Activated CD8-positive, alpha-beta memory T cell treated with anti-CD3 and anti-CD28 coated beads, Interleukin-2, amount 50 U/mL, for 4 hours (primary cell): Measurements from ENCODE around the gene POMT2.

ENCODE experiments used
- DNase-seq: peaks from one replicate; pipeline ENCODE4 v3.0.0-alpha.2; 2020

POMT2 gene

GRCh38 chr14:77264466-77265186 is 56.1 kb downstream of the POMT2 start:
- no peak for DNase-seq

- no peak for DNase-seq
These were observed 60.1 kb downstream of the POMT2 start for GRCh38 chr14:77260631-77261030.

GRCh38 chr14:77260199-77260598 is 60.5 kb downstream of the POMT2 start:
- DNase-seq = no peak

- DNase-seq = no peak
These were observed 61.5 kb downstream of the POMT2 start for GRCh38 chr14:77259025-77259715.

- DNase-seq = no peak
These were observed 62.1 kb downstream of the POMT2 start for GRCh38 chr14:77258566-77258965.

GRCh38 chr14:77257700-77258099 is 63.0 kb downstream of the POMT2 start:
- no peak for DNase-seq

GRCh38 chr14:77256694-77257093 is 64.0 kb downstream of the POMT2 start:
- no peak for DNase-seq

GRCh38 chr14:77253333-77254190 is 67.1 kb downstream of the POMT2 start:
- DNase-seq = no peak

GRCh38 chr14:77251870-77252269 is 68.8 kb downstream of the POMT2 start:
- no peak for DNase-seq

- DNase-seq = no peak
These were observed 69.8 kb downstream of the POMT2 start for GRCh38 chr14:77250927-77251326.

GRCh38 chr14:77249286-77249685 is 71.4 kb downstream of the POMT2 start:
- DNase-seq = no peak

- DNase-seq = no peak
These were observed 72.0 kb downstream of the POMT2 start for GRCh38 chr14:77248666-77249065.

GRCh38 chr14:77246784-77247183 is 73.9 kb downstream of the POMT2 start:
- DNase-seq = no peak

- DNase-seq = no peak
These were observed 74.9 kb downstream of the POMT2 start for GRCh38 chr14:77245820-77246219.

GRCh38 chr14:77243853-77244252 is 76.8 kb downstream of the POMT2 start:
- DNase-seq = no peak

- DNase-seq = no peak
These were observed 77.9 kb downstream of the POMT2 start for GRCh38 chr14:77242752-77243151.

GRCh38 chr14:77241955-77242354 is 78.7 kb downstream of the POMT2 start:
- DNase-seq = no peak

GRCh38 chr14:77240336-77240915 is 80.3 kb downstream of the POMT2 start:
- no peak for DNase-seq

- DNase-seq = no peak
These were observed 81.3 kb downstream of the POMT2 start for GRCh38 chr14:77239412-77239811.

- no peak for DNase-seq
These were observed 81.7 kb downstream of the POMT2 start for GRCh38 chr14:77238996-77239395.

GRCh38 chr14:77238356-77238755 is 82.3 kb downstream of the POMT2 start:
- DNase-seq = no peak

- DNase-seq = no peak
These were observed 83.9 kb downstream of the POMT2 start for GRCh38 chr14:77236814-77237213.

- no peak for DNase-seq
These were observed 89.0 kb downstream of the POMT2 start for GRCh38 chr14:77231721-77232120.
